SK-N-SH (cell line): ENCODE data around the gene PPT2.

Experiments
- GABPA ChIP-seq: IDR thresholded peaks from 2 replicates; pipeline ENCODE4 v1.4.0; 2012; ENCODE audit warnings: low read depth, mild to moderate bottlenecking
- SIN3A ChIP-seq: IDR thresholded peaks from 2 replicates; pipeline ENCODE4 v1.6.1; 2012; ENCODE audit warnings: low read depth, mild to moderate bottlenecking, low read length, moderate library complexity, borderline replicate concordance
- TAF1 ChIP-seq: IDR thresholded peaks from 2 replicates; pipeline ENCODE4 v1.6.1; 2012; ENCODE audit warnings: low read depth, mild to moderate bottlenecking, low read length, moderate library complexity, borderline replicate concordance
- TEAD4 ChIP-seq: IDR thresholded peaks from 2 replicates; pipeline ENCODE4 v1.4.0; 2012; ENCODE audit warnings: mild to moderate bottlenecking, borderline replicate concordance; ENCODE audit not compliant: insufficient read depth
- TF ChIP-seq, protein P1 (sequence below): fragments of 200-600 bp; sonication (generic); IDR thresholded peaks from 2 replicates; pipeline ENCODE4 v1.6.1; 2017; ENCODE audit warnings: antibody characterized with exemption, mild to moderate bottlenecking, moderate library complexity
- TF ChIP-seq, protein P2 (sequence below): IDR thresholded peaks from 2 replicates; pipeline ENCODE4 v1.4.0; 2012; ENCODE audit warnings: low read depth, borderline replicate concordance

DNA sequence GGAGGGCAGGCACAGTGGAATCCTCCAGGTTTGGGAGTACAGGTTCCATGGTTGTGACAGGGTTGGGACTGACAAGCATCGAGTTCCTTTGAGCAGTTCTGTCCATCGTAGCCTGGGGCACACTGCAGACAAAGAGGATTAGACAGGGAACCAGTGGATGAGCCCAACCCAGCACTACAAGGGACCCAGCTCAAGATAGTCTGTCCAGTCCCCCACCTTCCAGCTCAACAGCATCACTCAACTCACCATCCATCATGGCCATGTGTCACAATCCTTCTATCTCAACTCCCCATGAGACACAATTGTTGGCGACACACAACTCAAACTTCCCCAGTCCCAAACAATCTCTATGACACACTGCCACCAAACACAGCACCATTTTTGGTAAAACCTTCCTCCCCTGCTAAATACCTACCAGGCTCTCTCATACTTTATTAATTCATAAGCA is 50.4 kb downstream of the PPT2 start:
- TF ChIP-seq TAF1 (no peak), SIN3A (no peak), GABPA (no peak), TEAD4 (no peak)
- TF ChIP-seq, protein P1, sequence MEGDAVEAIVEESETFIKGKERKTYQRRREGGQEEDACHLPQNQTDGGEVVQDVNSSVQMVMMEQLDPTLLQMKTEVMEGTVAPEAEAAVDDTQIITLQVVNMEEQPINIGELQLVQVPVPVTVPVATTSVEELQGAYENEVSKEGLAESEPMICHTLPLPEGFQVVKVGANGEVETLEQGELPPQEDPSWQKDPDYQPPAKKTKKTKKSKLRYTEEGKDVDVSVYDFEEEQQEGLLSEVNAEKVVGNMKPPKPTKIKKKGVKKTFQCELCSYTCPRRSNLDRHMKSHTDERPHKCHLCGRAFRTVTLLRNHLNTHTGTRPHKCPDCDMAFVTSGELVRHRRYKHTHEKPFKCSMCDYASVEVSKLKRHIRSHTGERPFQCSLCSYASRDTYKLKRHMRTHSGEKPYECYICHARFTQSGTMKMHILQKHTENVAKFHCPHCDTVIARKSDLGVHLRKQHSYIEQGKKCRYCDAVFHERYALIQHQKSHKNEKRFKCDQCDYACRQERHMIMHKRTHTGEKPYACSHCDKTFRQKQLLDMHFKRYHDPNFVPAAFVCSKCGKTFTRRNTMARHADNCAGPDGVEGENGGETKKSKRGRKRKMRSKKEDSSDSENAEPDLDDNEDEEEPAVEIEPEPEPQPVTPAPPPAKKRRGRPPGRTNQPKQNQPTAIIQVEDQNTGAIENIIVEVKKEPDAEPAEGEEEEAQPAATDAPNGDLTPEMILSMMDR = no peak
- TF ChIP-seq, protein P2, sequence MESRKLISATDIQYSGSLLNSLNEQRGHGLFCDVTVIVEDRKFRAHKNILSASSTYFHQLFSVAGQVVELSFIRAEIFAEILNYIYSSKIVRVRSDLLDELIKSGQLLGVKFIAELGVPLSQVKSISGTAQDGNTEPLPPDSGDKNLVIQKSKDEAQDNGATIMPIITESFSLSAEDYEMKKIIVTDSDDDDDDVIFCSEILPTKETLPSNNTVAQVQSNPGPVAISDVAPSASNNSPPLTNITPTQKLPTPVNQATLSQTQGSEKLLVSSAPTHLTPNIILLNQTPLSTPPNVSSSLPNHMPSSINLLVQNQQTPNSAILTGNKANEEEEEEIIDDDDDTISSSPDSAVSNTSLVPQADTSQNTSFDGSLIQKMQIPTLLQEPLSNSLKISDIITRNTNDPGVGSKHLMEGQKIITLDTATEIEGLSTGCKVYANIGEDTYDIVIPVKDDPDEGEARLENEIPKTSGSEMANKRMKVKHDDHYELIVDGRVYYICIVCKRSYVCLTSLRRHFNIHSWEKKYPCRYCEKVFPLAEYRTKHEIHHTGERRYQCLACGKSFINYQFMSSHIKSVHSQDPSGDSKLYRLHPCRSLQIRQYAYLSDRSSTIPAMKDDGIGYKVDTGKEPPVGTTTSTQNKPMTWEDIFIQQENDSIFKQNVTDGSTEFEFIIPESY = no peak
